ENCODE results near the gene OSBPL5. TPM values are rescaled to one million over a fixed set of nuclear protein-coding genes. Genes with fewer than 3 reads are reported as not detected.

The OSBPL5 gene
- polyA plus RNA-seq, 3 donors = 3.1 to 30.3 (median 6.8) TPM

DNA sequence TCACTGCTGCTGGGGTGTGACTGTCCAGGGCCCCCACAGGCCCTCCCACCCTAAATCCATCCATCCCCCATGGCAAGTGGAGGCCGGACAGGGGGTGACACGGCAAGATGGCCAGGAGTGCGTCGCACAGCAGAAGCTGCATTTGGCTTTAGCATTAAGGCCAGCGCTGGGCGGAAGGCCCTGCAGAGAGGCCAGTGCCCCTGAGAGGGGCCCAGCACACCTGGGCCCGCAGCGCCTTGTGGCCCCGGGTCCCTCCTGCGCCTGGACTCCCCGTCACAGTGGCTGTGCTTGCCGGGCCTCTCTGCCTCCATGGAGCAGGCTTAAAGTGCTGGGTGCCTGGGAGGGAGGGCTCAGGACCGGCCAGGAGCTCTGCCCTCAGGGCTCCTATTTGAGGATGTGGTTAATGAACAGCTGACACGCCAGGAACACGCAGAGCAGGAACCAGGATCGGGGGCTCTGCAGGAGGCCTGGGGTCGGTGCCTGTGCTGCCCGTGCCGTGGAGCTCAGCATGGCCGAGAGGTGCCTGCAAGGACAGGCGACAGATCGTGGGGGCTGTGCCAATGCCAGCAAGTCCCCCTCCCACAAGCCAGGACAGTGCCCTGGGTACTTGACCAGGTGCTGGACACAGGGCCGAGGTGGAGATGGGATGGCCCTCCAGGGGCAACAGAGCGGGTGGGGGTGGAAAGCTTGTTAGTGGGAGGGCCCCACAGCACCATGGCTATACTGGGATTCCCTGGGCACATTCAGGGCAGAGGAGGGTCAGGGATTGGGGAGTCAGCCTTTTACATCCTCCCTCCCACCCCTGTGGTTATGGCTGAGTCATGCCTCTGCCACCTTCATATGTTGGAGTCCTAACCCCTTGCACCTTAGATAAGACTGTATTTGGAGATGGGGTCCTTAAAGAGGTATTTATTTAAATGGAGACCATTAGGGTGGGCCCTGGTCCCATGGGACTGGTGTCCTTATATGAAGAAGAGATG is 77.0 kb downstream of the OSBPL5 start:
- whole genome bisulfite sequencing (ENCODE audit: insufficient coverage) = 58% methylated on average over 22 of the region's 24 CpGs
- H3K79me2 ChIP-seq (ENCODE audit: insufficient read depth, low read length) = no peaks in the 10 kb centered on the region
- no peak overlapping the region for H2AFZ ChIP-seq (ENCODE audit: insufficient read depth, low read depth, low read length, poor library complexity, severe bottlenecking)
- no peaks in the 10 kb centered on the region for H3K9me3 Mint-ChIP-seq
- peak overlapping the region in 1 of 7 donors; percentile 20 for H3K27ac Mint-ChIP-seq
- H3K36me3 ChIP-seq (replicated peaks in 1 of 2; ENCODE audit: control insufficient read depth in 1 of 2, insufficient read depth in 2 of 2, low read length in 2 of 2) = peaks cover 26 to 38% of the 10 kb centered on the region in 2 donors
- peaks cover 0 to 2% of the 10 kb centered on the region in 2 donors for H3K27me3 ChIP-seq (ENCODE audit: control insufficient read depth in 2 of 2, insufficient read depth in 2 of 2, low read length in 2 of 2)
- peaks cover 0 to 16% (median 4%) of the 10 kb centered on the region in 3 donors for H3K27me3 Mint-ChIP-seq (ENCODE audit: low read depth in 3 of 3)
- no peak overlapping the region for H3K4me3 Mint-ChIP-seq
- no peak overlapping the region for H3K4me2 ChIP-seq (replicated peaks; ENCODE audit: extremely low read depth, low read length, poor library complexity, severe bottlenecking)
- H3K36me3 Mint-ChIP-seq = peaks cover 10 to 41% of the 10 kb centered on the region in 2 donors
- no peak overlapping the region for H3K4me3 ChIP-seq (replicated peaks in 1 of 3; ENCODE audit: low read depth in 2 of 3, low read length in 3 of 3)
- TF ChIP-seq, protein P1, sequence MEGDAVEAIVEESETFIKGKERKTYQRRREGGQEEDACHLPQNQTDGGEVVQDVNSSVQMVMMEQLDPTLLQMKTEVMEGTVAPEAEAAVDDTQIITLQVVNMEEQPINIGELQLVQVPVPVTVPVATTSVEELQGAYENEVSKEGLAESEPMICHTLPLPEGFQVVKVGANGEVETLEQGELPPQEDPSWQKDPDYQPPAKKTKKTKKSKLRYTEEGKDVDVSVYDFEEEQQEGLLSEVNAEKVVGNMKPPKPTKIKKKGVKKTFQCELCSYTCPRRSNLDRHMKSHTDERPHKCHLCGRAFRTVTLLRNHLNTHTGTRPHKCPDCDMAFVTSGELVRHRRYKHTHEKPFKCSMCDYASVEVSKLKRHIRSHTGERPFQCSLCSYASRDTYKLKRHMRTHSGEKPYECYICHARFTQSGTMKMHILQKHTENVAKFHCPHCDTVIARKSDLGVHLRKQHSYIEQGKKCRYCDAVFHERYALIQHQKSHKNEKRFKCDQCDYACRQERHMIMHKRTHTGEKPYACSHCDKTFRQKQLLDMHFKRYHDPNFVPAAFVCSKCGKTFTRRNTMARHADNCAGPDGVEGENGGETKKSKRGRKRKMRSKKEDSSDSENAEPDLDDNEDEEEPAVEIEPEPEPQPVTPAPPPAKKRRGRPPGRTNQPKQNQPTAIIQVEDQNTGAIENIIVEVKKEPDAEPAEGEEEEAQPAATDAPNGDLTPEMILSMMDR (IDR thresholded peaks at IDR 0.05) = no peak
- no peak for DNase-seq
- H3K9ac ChIP-seq (ENCODE audit: insufficient read depth, low read length, poor library complexity, severe bottlenecking) = no peak overlapping the region
- intact Hi-C loops (cut with micrococcal nuclease) = no loop called here
- H3K9me3 ChIP-seq (replicated peaks in 1 of 2; ENCODE audit: control insufficient read depth in 1 of 2, insufficient read depth in 1 of 2, low read length in 2 of 2) = no peaks in the 10 kb centered on the region
- peaks cover 3% of the 10 kb centered on the region for H3K4me1 Mint-ChIP-seq
- H3K4me1 ChIP-seq (ENCODE audit: control insufficient read depth in 1 of 2, insufficient read depth in 2 of 2, low read length in 2 of 2) = peaks cover 4 to 6% of the 10 kb centered on the region in 2 donors
- H4K20me1 ChIP-seq (ENCODE audit: insufficient read depth, low read length) = peaks cover 13% of the 10 kb centered on the region
- no peak overlapping the region for H3K27ac ChIP-seq (ENCODE audit: low read depth in 1 of 2, low read length in 2 of 2)

DNA sequence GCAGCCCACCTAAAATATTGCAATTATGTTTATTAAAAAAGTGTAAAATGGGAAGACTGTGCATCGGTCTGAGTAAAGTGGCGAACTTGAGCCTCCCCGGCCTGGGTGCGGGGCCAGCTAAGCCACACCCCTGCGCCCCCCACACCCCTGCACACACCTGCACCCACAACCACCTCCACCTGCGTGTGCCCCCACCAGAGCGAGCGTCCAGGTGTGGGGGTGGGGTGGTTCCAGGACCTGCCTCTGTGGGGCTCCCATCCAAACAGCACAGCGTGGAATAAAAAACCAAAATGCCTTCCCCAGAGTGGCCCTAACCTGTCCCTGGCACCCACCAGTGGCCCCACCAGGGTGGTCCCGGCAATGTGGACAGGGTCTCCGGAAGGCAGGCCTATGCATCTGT is 77.7 kb downstream of the OSBPL5 start:
- no peak overlapping the region for H3K4me3 ChIP-seq (replicated peaks in 1 of 3; ENCODE audit: low read depth in 2 of 3, low read length in 3 of 3)
- intact Hi-C loops (cut with micrococcal nuclease) = no loop called here
- H3K4me1 ChIP-seq (ENCODE audit: control insufficient read depth in 1 of 2, insufficient read depth in 2 of 2, low read length in 2 of 2) = peaks cover 4 to 6% of the 10 kb centered on the region in 2 donors
- Mint-ChIP-seq H3K9me3 (peaks cover 0 to 2% (median 0%) of the 10 kb centered on the region in 7 donors), H3K27ac (peak overlapping the region in 1 of 7 donors; percentile 20), H3K27me3 (ENCODE audit: low read depth in 3 of 3) (peaks cover 0 to 16% (median 6%) of the 10 kb centered on the region in 3 donors), H3K4me1 (peaks cover 3% of the 10 kb centered on the region), H3K36me3 (peaks cover 10 to 39% of the 10 kb centered on the region in 2 donors), H3K4me3 (no peak overlapping the region)
- no peak overlapping the region for H3K27ac ChIP-seq (ENCODE audit: low read depth in 1 of 2, low read length in 2 of 2)
- TF ChIP-seq, protein P1 (IDR thresholded peaks at IDR 0.05) = no peak
- H3K9ac ChIP-seq (ENCODE audit: insufficient read depth, low read length, poor library complexity, severe bottlenecking) = no peak overlapping the region
- H4K20me1 ChIP-seq (ENCODE audit: insufficient read depth, low read length) = peaks cover 12% of the 10 kb centered on the region
- no peaks in the 10 kb centered on the region for H3K9me3 ChIP-seq (replicated peaks in 1 of 2; ENCODE audit: control insufficient read depth in 1 of 2, insufficient read depth in 1 of 2, low read length in 2 of 2)
- no CpG with 5 or more reads among the region's 11 CpGs for WGBS (ENCODE audit: insufficient coverage)
- no peak overlapping the region for H2AFZ ChIP-seq (ENCODE audit: insufficient read depth, low read depth, low read length, poor library complexity, severe bottlenecking)
- H3K4me2 ChIP-seq (replicated peaks; ENCODE audit: extremely low read depth, low read length, poor library complexity, severe bottlenecking) = no peak overlapping the region
- H3K27me3 ChIP-seq (ENCODE audit: control insufficient read depth in 2 of 2, insufficient read depth in 2 of 2, low read length in 2 of 2) = peaks cover 0 to 2% of the 10 kb centered on the region in 2 donors
- H3K36me3 ChIP-seq (replicated peaks in 1 of 2; ENCODE audit: control insufficient read depth in 1 of 2, insufficient read depth in 2 of 2, low read length in 2 of 2) = peaks cover 25 to 37% of the 10 kb centered on the region in 2 donors
- H3K79me2 ChIP-seq (ENCODE audit: insufficient read depth, low read length) = no peaks in the 10 kb centered on the region
- DNase-seq = no peak
